ENCODE data around the gene GPD2.

- TF ChIP-seq EZH2 (IDR thresholded peaks at IDR 0.05; ENCODE audit: borderline replicate concordance, insufficient read depth, low read depth, low read length, poor library complexity, severe bottlenecking) (no peak), CTCF (IDR thresholded peaks at IDR 0.05) (no peak)
Measured at GRCh38 chr2:156405586-156405985, 30.6 kb upstream of the GPD2 start.
